Measurements from ENCODE around the gene ATXN7L1. TPM values are rescaled to one million over a fixed set of nuclear protein-coding genes. Genes with fewer than 3 reads are reported as not detected.

The ATXN7L1 gene
- total and polyA plus RNA-seq, 5 donors, result 2.4 to 6.5 (median 4.5) TPM

GRCh38 chr7:105649727-105650381 lies 226.5 kb downstream of the ATXN7L1 start:
- 74% methylated on average over 4 of the region's 4 CpGs for whole genome bisulfite sequencing
- DNase-seq (no peak), ATAC-seq (no peak)
- Histone ChIP-seq H3K27me3 (ENCODE audit: control insufficient read depth, insufficient read depth) (no peaks in the 10 kb centered on the region), H3K27ac (ENCODE audit: low read length) (no peak overlapping the region), H3K4me3 (ENCODE audit: low read length) (no peak overlapping the region), H3K4me1 (ENCODE audit: control insufficient read depth, insufficient read depth, low read length) (peaks cover 7% of the 10 kb centered on the region), H3K9me3 (ENCODE audit: control insufficient read depth, low read length) (no peaks in the 10 kb centered on the region)
- intact Hi-C loops (cut with DNase I), result loop anchor here (5.0 to 10.0 kb wide), 5 partner anchors 95 to 392 kb away; no protein-coding TSS in a partner anchor

- no peak for DNase-seq
- WGBS, result 69% methylated on average over 13 of the region's 13 CpGs
Observed at GRCh38 chr7:105648561-105649401, 227.6 kb downstream of the ATXN7L1 start.

GRCh38 chr7:105647591-105647990 lies 228.8 kb downstream of the ATXN7L1 start:
- no peaks in the 10 kb centered on the region for H3K9me3 ChIP-seq (ENCODE audit: control insufficient read depth, low read length)
- intact Hi-C loops (cut with DNase I), result no loop called here
- 96% methylated on average over 7 of the region's 7 CpGs for WGBS
- peaks cover 7% of the 10 kb centered on the region for H3K4me1 ChIP-seq (ENCODE audit: control insufficient read depth, insufficient read depth, low read length)
- no peak overlapping the region for H3K4me3 ChIP-seq (ENCODE audit: low read length)
- no peak overlapping the region for H3K27ac ChIP-seq (ENCODE audit: low read length)
- no peaks in the 10 kb centered on the region for H3K27me3 ChIP-seq (ENCODE audit: control insufficient read depth, insufficient read depth)
- ATAC-seq (no peak), DNase-seq (no peak)

More at GRCh38 chr7:105648561-105649401, 227.6 kb downstream of the ATXN7L1 start:
- no peak for ATAC-seq
- Histone ChIP-seq H3K27ac (ENCODE audit: low read length) (no peak overlapping the region), H3K27me3 (ENCODE audit: control insufficient read depth, insufficient read depth) (no peaks in the 10 kb centered on the region), H3K9me3 (ENCODE audit: control insufficient read depth, low read length) (no peaks in the 10 kb centered on the region), H3K4me3 (ENCODE audit: low read length) (no peak overlapping the region), H3K4me1 (ENCODE audit: control insufficient read depth, insufficient read depth, low read length) (peaks cover 7% of the 10 kb centered on the region)
- intact Hi-C loops (cut with DNase I), result no loop called here

- WGBS, result 85% methylated on average over 3 of the region's 3 CpGs
- ATAC-seq (no peak), DNase-seq (no peak)
- no peak overlapping the region for H3K4me3 ChIP-seq (ENCODE audit: low read length)
- H3K27me3 ChIP-seq (ENCODE audit: control insufficient read depth, insufficient read depth), result no peaks in the 10 kb centered on the region
- intact Hi-C loops (cut with DNase I), result no loop called here
- no peaks in the 10 kb centered on the region for H3K9me3 ChIP-seq (ENCODE audit: control insufficient read depth, low read length)
- H3K27ac ChIP-seq (ENCODE audit: low read length), result no peak overlapping the region
- H3K4me1 ChIP-seq (ENCODE audit: control insufficient read depth, insufficient read depth, low read length), result peaks cover 7% of the 10 kb centered on the region
Observed at GRCh38 chr7:105644937-105645336, 231.5 kb downstream of the ATXN7L1 start.

- Histone ChIP-seq H3K4me1 (ENCODE audit: control insufficient read depth, insufficient read depth, low read length) (peaks cover 5% of the 10 kb centered on the region), H3K4me3 (ENCODE audit: low read length) (no peak overlapping the region), H3K9me3 (ENCODE audit: control insufficient read depth, low read length) (no peaks in the 10 kb centered on the region), H3K27me3 (ENCODE audit: control insufficient read depth, insufficient read depth) (no peaks in the 10 kb centered on the region), H3K27ac (ENCODE audit: low read length) (no peak overlapping the region)
- 71% methylated on average over 1 of the region's 1 CpG for WGBS
- DNase-seq, result no peak
- intact Hi-C loops (cut with DNase I), result no loop called here
- ATAC-seq, result no peak
Observed at GRCh38 chr7:105643851-105644250, 232.5 kb downstream of the ATXN7L1 start.

GRCh38 chr7:105643384-105643783 lies 233.0 kb downstream of the ATXN7L1 start:
- intact Hi-C loops (cut with DNase I), result no loop called here
- Histone ChIP-seq H3K27me3 (ENCODE audit: control insufficient read depth, insufficient read depth) (no peaks in the 10 kb centered on the region), H3K27ac (ENCODE audit: low read length) (no peak overlapping the region), H3K9me3 (ENCODE audit: control insufficient read depth, low read length) (no peaks in the 10 kb centered on the region), H3K4me1 (ENCODE audit: control insufficient read depth, insufficient read depth, low read length) (no peaks in the 10 kb centered on the region), H3K4me3 (ENCODE audit: low read length) (no peak overlapping the region)
- peak; percentile 53 to 83 (median 81) for DNase-seq
- peak; percentile 72 to 81 for ATAC-seq
- 50% methylated on average over 15 of the region's 15 CpGs for WGBS

GRCh38 chr7:105642264-105642663 lies 234.1 kb downstream of the ATXN7L1 start:
- H3K27ac ChIP-seq (ENCODE audit: low read length), result no peak overlapping the region

GRCh38 chr7:105640956-105641810 lies 235.2 kb downstream of the ATXN7L1 start:
- H3K4me3 ChIP-seq (ENCODE audit: low read length), result no peak overlapping the region
- no peak overlapping the region for H3K27ac ChIP-seq (ENCODE audit: low read length)
- ATAC-seq (no peak), DNase-seq (no peak)
- no peaks in the 10 kb centered on the region for H3K4me1 ChIP-seq (ENCODE audit: control insufficient read depth, insufficient read depth, low read length)
- intact Hi-C loops (cut with DNase I), result no loop called here
- no peaks in the 10 kb centered on the region for H3K9me3 ChIP-seq (ENCODE audit: control insufficient read depth, low read length)
- 86% methylated on average over 16 of the region's 16 CpGs for WGBS
- H3K27me3 ChIP-seq (ENCODE audit: control insufficient read depth, insufficient read depth), result no peaks in the 10 kb centered on the region

More at GRCh38 chr7:105642264-105642663, 234.1 kb downstream of the ATXN7L1 start:
- Histone ChIP-seq H3K9me3 (ENCODE audit: control insufficient read depth, low read length) (no peaks in the 10 kb centered on the region), H3K4me1 (ENCODE audit: control insufficient read depth, insufficient read depth, low read length) (no peaks in the 10 kb centered on the region), H3K27me3 (ENCODE audit: control insufficient read depth, insufficient read depth) (no peaks in the 10 kb centered on the region), H3K4me3 (ENCODE audit: low read length) (no peak overlapping the region)
- WGBS, result 96% methylated on average over 7 of the region's 7 CpGs
- DNase-seq (no peak), ATAC-seq (no peak)
- intact Hi-C loops (cut with DNase I), result no loop called here

GRCh38 chr7:105639667-105640493 lies 236.5 kb downstream of the ATXN7L1 start:
- intact Hi-C loops (cut with DNase I), result no loop called here
- no peak for ATAC-seq
- no peak for DNase-seq
- no peaks in the 10 kb centered on the region for H3K27me3 ChIP-seq (ENCODE audit: control insufficient read depth, insufficient read depth)
- H3K4me3 ChIP-seq (ENCODE audit: low read length), result no peak overlapping the region
- no peaks in the 10 kb centered on the region for H3K9me3 ChIP-seq (ENCODE audit: control insufficient read depth, low read length)
- whole genome bisulfite sequencing, result 88% methylated on average over 19 of the region's 19 CpGs
- H3K27ac ChIP-seq (ENCODE audit: low read length), result no peak overlapping the region
- no peaks in the 10 kb centered on the region for H3K4me1 ChIP-seq (ENCODE audit: control insufficient read depth, insufficient read depth, low read length)

- 82% methylated on average over 24 of the region's 24 CpGs for whole genome bisulfite sequencing
- no peak overlapping the region for H3K4me3 ChIP-seq (ENCODE audit: low read length)
- H3K27ac ChIP-seq (ENCODE audit: low read length), result no peak overlapping the region
- no peaks in the 10 kb centered on the region for H3K4me1 ChIP-seq (ENCODE audit: control insufficient read depth, insufficient read depth, low read length)
- no peak for DNase-seq
- ATAC-seq, result no peak
- H3K9me3 ChIP-seq (ENCODE audit: control insufficient read depth, low read length), result no peaks in the 10 kb centered on the region
- no peaks in the 10 kb centered on the region for H3K27me3 ChIP-seq (ENCODE audit: control insufficient read depth, insufficient read depth)
- intact Hi-C loops (cut with DNase I), result no loop called here
Observed at GRCh38 chr7:105638902-105639495, 237.4 kb downstream of the ATXN7L1 start.
